Measurements from ENCODE around the gene ECE1. TPM values are rescaled to one million over a fixed set of nuclear protein-coding genes. Genes with fewer than 3 reads are reported as not detected.

ECE1 gene
- total and polyA plus RNA-seq, 10 of the 15 experiments (the other 5 are each of a cell fraction or from before 2014, with no cell fraction given) = 0.97 to 81.0 (median 37.0) TPM

DNA sequence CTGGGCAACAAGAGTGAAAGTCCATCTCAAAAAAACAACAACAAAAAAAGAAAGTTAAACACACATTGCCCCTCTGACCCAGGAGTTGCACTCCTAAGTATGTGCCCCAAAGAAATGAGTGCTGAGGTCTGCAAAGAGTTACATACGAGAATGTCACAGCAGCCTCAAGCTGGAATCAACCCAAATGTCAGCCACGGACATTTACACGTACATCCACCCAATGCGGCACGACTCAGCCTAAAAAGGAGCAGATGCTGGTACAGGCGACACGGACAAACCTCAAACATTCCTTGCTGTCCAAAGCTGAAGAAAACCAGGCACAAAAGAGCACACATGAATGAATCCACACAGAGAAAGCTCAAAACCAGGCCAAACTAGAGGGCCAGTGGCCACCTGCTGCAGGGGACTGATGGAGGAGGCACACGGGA lies 46.8 kb upstream of the ECE1 start:
- Histone ChIP-seq H3K9me3 (replicated peaks; ENCODE audit: control insufficient read depth, insufficient read depth, low read length) (no peaks in the 10 kb centered on the region), H4K20me1 (ENCODE audit: control insufficient read depth, insufficient read depth) (no peaks in the 10 kb centered on the region; the same call in 1 of the 2 replicates), H3K4me3 (no peak overlapping the region), H3K9ac (ENCODE audit: control insufficient read depth, insufficient read depth, low read length) (no peak overlapping the region), H3K4me1 (ENCODE audit: control insufficient read depth, insufficient read depth, low read length) (peaks cover 45% of the 10 kb centered on the region), H2AFZ (ENCODE audit: control insufficient read depth, low read depth, low read length) (no peak overlapping the region), H3K79me2 (ENCODE audit: control insufficient read depth, insufficient read depth, low read length) (peaks cover 14% of the 10 kb centered on the region), H3K4me2 (ENCODE audit: control insufficient read depth, insufficient read depth) (peak overlapping the region; percentile 13; the same call in 1 of the 2 replicates), H3K36me3 (ENCODE audit: control insufficient read depth in 2 of 2, insufficient read depth in 2 of 2, low read length in 1 of 2) (no peaks in the 10 kb centered on the region), H3K27ac (ENCODE audit: control insufficient read depth, insufficient read depth) (no peak overlapping the region), H3K27me3 (replicated peaks in 1 of 2; ENCODE audit: control insufficient read depth in 2 of 2, insufficient read depth in 2 of 2, low read length in 1 of 2) (no peaks in the 10 kb centered on the region)
- RAD21 ChIA-PET (ENCODE audit: unreplicated experiment) = interaction anchor here (0.9 to 3.6 kb wide), 11 partner anchors 8 to 82 kb away, joined by 3 to 26 read pairs (median 7); partner anchors contain the start of gene ECE1
- BruUV-seq (replicated peaks) = no TSS peak
- intact Hi-C loops (cut with micrococcal nuclease; ENCODE audit: unreplicated experiment) = no loop called here
- CTCF ChIA-PET = interaction anchor here (1.3 to 7.5 kb wide), 8 partner anchors 14 to 119 kb away, joined by 3 to 104 read pairs (median 20); partner anchors contain the start of gene ECE1
- FAIRE-seq (no peak), ATAC-seq (no peak), DNase-seq (ENCODE audit: low read depth, low spot score) (no peak)
- in situ Hi-C loops (cut with MboI) = no loop called here
- SMC1A ChIA-PET (ENCODE audit: uncharacterized antibody, unreplicated experiment) = interaction anchor here (0.5 to 10.1 kb wide), 9 partner anchors 12 to 129 kb away, joined by 3 to 123 read pairs (median 11); partner anchors contain the start of gene ECE1
- WGBS (ENCODE audit: insufficient coverage, insufficient replicate concordance, low lambda C conversion rate, missing lambda C conversion rate) = 71% methylated on average over 8 of the region's 8 CpGs
- TF ChIP-seq RFX5 (IDR thresholded peaks at IDR 0.05; ENCODE audit: low read depth, low read length) (no peak), EED (IDR thresholded peaks at IDR 0.05; ENCODE audit: low read depth) (no peak), HCFC1 (IDR thresholded peaks at IDR 0.05; ENCODE audit: low read length) (no peak), NFXL1 (IDR thresholded peaks at IDR 0.05; ENCODE audit: borderline replicate concordance) (no peak), MXI1 (IDR thresholded peaks at IDR 0.05; ENCODE audit: low read depth, low read length) (no peak), LARP7 (IDR thresholded peaks at IDR 0.05) (no peak), YY1 (IDR thresholded peaks at IDR 0.05; ENCODE audit: low read depth, low read length) (no peak), CHD2 (IDR thresholded peaks at IDR 0.05; ENCODE audit: borderline replicate concordance, low read depth, low read length) (no peak), SIN3A (IDR thresholded peaks at IDR 0.05; ENCODE audit: low read depth, low read length) (no peak), KDM1A (IDR thresholded peaks at IDR 0.05; ENCODE audit: borderline replicate concordance) (no peak)
- TF ChIP-seq, protein P1, sequence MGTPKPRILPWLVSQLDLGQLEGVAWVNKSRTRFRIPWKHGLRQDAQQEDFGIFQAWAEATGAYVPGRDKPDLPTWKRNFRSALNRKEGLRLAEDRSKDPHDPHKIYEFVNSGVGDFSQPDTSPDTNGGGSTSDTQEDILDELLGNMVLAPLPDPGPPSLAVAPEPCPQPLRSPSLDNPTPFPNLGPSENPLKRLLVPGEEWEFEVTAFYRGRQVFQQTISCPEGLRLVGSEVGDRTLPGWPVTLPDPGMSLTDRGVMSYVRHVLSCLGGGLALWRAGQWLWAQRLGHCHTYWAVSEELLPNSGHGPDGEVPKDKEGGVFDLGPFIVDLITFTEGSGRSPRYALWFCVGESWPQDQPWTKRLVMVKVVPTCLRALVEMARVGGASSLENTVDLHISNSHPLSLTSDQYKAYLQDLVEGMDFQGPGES (IDR thresholded peaks at IDR 0.05) = no peak
- POLR2A ChIA-PET = interaction anchor here (4.6 to 8.9 kb wide), 3 partner anchors 7 to 44 kb away, joined by 32 to 88 read pairs (median 60); partner anchors contain the start of gene ECE1

Data from GM12878 (cell line).